ENCODE results near the gene PHRF1.

DNA sequence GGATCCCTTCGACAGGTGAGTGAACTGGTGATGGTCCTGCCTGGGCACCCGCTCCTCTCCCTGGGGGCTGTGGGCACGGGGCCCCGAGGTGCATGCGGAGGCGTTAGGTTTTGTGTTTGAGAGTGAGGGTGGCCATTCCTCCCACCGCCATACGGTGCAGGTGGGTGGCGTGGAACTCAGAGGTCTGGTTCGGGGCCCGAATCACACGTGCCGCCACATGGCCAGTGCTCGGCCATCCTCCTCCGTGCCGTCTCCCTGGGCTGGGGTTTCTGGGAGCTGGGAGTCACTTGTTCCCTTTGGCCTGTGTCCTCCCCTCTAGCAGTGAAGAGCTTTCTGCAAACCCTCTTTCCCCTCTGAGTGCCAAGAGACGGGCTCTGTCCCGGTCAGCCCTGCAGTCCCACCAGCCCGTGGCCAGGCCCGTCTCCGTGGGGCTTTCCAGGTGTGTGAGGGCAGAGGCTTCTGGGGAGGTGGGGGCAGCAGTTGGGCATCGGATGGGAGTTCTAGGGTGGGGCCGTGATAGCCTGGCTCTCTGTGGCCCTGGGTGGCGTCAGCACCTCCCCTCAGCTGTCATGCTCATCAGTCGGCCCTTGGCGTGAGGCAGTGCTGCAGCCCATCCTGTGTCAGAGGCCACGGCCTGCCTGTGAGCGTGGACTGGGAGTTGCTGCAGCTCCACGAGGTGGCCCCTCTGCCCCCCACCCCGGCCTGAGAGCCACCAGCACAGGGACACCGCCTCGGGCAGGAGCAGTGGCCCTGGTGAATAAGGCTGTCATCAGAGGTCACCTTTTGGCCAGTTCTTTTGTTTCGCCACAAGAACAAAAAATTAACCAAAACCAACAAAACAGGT is 29.2 kb downstream of the PHRF1 start:
- TF ChIP-seq ZSCAN32 (CRISPR knock-in tag; IDR thresholded peaks at IDR 0.05) (no peak), MTA2 (IDR thresholded peaks at IDR 0.05; ENCODE audit: low read depth) (no peak), PYGO2 (tag; IDR thresholded peaks at IDR 0.05) (no peak), SLC30A9 (CRISPR knock-in tag; IDR thresholded peaks at IDR 0.05) (no peak), PURB (CRISPR knock-in tag; IDR thresholded peaks at IDR 0.05; ENCODE audit: low read depth) (no peak)
- TF ChIP-seq, protein P1, sequence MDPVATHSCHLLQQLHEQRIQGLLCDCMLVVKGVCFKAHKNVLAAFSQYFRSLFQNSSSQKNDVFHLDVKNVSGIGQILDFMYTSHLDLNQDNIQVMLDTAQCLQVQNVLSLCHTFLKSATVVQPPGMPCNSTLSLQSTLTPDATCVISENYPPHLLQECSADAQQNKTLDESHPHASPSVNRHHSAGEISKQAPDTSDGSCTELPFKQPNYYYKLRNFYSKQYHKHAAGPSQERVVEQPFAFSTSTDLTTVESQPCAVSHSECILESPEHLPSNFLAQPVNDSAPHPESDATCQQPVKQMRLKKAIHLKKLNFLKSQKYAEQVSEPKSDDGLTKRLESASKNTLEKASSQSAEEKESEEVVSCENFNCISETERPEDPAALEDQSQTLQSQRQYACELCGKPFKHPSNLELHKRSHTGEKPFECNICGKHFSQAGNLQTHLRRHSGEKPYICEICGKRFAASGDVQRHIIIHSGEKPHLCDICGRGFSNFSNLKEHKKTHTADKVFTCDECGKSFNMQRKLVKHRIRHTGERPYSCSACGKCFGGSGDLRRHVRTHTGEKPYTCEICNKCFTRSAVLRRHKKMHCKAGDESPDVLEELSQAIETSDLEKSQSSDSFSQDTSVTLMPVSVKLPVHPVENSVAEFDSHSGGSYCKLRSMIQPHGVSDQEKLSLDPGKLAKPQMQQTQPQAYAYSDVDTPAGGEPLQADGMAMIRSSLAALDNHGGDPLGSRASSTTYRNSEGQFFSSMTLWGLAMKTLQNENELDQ (CRISPR knock-in tag; IDR thresholded peaks at IDR 0.05; ENCODE audit: borderline replicate concordance): no peak
- TF ChIP-seq, protein P2, sequence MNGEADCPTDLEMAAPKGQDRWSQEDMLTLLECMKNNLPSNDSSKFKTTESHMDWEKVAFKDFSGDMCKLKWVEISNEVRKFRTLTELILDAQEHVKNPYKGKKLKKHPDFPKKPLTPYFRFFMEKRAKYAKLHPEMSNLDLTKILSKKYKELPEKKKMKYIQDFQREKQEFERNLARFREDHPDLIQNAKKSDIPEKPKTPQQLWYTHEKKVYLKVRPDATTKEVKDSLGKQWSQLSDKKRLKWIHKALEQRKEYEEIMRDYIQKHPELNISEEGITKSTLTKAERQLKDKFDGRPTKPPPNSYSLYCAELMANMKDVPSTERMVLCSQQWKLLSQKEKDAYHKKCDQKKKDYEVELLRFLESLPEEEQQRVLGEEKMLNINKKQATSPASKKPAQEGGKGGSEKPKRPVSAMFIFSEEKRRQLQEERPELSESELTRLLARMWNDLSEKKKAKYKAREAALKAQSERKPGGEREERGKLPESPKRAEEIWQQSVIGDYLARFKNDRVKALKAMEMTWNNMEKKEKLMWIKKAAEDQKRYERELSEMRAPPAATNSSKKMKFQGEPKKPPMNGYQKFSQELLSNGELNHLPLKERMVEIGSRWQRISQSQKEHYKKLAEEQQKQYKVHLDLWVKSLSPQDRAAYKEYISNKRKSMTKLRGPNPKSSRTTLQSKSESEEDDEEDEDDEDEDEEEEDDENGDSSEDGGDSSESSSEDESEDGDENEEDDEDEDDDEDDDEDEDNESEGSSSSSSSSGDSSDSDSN (IDR thresholded peaks at IDR 0.05; ENCODE audit: borderline replicate concordance in 1 of 2, low read depth in 2 of 2, low read length in 2 of 2): no peak

Data from K562 (cell line).